CD4-positive, alpha-beta T cell treated with Interferon gamma for 1 hour (primary cell): ENCODE measurements around the gene CPEB4.
A peak's percentile ranks its signal among the peaks of the same experiment; 100 is the strongest.

ENCODE experiments used
- DNase-seq: peaks from one replicate; pipeline ENCODE4 v3.0.0-alpha.2; 2020

Gene CPEB4

DNA sequence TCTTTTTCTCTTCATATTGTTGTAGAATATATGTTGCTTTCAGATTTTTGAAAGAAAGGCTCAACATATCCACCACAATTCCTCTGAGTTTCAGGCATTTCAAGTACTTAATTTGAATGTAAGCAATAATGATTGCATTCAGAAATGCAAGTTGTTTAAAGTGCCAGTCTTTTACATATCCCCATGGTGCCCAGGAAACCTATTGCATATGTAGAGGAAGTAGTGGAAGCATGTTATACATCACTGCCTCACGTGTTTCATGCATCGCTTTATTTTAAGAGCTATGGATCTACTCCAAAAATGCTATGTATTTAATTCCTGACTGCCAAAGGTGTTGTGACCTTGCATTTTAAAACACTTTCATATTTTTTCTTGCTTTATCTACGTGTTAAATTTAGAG is 28.1 kb downstream of the CPEB4 start:
- DNase-seq, result no peak

DNA sequence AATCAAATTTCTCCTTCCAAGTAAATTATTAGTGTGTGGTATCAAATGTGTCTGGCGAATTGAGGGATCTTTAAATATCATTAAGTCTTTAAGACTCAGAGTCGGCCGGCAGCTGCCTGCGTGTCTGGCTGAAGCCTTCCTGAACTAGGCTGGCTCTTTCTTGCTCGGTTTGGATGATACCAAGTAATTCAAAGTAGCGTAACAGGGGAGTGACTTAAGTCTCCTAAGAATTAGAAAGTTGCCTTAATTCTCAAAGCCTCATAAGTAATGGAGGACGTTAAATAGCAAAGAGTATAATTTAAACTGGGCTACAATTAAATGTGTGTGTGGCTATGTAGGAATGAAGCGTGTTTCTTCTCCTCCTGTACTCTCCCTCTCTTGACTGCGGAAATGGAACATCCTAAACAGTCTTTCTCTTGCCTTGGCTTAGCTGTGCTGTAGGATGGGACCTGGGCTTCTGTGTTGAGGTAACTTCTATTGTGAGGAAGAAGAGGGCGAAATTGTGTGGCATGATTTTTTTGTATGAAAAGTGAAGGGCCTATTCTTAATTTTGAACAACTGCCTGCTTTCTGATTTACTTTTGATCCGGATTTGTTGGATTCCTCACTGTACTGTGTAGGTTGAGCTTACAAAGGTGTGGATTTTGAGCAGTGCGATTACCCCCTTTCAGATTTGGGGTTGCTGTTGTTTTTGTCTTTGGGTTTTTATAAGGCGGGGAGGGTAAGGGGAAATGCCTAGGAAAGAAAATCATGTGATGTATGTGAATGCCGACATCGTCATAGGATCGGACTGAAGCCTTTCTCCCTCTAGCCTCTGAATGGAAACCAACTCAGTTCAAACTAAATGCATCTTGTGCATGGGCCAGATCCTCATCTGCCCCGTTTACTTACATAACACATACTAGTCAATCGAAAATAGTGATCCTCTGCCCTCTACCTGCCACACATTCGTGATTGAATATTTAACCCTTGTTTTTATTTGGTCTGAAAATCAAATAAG is 29.9 kb downstream of the CPEB4 start:
- DNase-seq, result peak; percentile 57

DNA sequence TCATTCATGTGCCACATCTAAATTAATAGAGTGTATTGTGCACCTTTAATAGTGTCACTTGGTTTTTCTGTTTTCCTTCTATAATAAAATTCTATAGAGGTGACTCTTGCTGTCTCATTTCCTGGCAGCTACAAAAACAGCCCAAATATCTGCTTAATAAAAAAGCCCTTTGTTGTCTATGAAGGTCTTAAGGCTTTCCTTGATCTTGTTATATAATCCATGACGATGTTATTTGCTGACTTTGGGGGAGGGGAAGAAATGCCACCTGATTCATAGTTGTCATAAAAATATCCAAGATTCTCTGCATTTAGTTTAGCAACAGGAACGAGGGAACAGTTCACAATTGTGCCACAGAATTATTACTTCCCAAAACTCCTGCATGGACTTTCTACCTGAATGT is 31.3 kb downstream of the CPEB4 start:
- no peak for DNase-seq

DNA sequence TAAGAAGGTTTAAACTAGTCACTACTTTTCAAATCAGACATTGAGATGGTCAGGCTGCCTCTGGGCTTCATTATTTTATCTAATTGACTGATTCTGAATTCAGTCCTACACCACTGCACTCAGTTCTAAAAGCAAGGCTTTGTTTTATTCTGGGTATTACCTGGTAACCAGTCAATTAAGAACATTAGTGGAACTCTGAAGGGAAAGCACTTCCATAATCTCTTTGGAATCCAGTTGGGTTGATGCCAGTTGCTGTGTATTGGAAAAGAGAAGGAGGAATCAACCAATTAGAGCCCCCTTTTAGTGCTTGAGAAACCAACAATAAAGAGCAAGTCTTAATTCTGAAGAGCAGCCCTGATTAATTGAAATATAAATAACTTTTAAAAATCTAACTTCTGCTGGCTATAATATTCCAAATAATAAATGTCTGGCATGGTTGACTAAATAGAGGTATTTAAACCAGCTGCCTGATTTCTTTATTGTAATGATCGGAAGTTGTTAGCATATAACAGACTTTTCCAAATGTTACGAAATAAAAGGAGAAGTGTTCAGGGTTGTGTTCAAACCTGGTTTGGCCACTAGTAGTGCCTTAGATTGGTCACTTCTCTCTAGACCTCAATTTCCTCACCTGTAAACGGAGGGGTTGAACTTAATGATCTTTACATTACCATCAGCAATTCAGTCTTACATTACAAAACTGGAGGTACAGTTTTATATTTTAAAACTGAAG is 32.0 kb downstream of the CPEB4 start:
- no peak for DNase-seq

DNA sequence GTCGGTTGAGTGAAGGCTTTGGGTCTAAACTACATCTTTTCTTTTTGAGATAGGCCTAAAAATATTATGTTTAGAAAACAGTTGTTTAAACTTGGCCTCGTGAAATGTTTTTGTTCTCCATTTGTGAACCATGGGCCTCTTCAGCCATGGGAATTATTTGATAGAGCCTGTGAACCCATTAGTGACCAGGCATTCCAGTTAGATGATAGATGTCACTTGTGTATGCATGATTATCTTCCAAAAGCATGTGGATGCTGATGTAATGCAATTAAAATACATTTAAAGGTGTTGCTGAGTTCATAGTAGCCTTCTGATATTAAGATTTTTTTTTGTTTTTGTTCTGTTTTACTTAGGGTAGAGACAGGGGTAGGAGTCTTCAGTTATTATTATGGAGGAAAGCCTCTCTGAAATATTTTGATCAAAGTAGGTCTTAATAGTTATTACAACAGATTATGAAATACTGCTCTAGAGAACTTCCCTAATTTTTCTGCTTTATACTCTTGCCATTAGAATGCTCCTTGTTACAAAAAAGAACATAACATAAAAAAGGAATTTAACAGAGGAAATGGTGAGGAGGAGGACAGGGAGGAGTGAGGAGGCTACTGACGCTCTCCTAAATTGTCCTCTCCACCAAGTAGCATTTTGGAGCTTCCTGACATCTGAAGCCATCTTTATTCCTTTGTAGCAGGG is 32.9 kb downstream of the CPEB4 start:
- no peak for DNase-seq

DNA sequence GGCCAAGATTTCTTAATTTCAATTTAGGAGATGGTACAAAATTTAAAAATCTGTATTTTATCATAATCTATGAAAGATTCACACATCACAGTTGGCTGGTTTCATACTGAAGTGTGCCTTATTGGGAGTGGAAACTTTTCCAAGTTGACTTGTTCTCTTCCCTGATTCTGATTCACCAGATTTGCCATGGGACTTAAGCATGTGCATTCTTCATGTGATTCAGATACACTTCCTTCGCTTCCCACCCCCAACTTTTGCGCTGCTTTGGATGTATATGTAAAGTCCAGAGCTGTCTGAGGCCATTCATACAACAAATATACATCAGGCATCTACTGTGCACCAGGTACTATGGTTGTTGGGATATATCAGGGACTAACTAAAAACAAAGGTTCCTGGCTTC is 34.4 kb downstream of the CPEB4 start:
- DNase-seq, result no peak

DNA sequence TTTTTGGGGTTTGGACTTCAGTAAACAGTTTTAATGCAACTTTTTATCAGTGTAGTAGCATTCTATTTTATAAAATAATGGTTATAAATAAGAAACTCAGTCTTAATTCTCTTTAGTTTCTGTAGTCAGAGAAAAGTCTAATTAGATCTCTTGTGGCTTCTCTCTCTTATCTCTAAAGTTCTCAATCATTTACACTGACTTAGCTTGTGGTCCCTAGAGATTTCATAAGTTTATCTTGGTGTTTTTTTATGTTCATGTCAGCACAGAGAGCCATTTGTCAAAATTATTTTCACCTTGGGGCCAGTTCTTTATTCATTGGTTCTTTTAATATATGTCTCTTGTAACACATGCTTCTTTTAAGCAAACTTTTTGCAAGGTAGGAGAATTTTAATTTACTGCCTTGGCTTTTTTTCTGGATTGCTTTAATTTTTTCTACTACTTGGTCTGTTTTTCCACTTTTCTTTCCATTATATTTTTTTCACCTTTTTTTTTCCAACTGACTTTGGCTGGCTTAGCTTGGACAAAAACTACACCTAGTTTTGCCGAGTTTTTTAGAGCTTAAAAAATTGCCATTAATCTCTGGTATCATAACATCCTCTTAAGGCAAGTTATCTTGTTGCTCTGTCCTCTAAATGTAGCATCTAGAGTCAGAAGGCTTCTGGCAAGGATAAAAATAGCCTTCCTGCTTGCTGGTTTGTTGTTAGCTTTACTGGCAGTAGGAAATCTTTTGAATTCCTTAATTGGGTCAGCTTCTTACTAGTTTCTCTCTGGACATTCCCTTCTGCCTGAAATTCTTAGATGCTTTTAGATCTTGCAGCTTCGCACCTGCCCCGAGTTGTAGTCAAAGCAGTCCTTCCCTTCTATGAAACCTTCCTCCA is 35.3 kb downstream of the CPEB4 start:
- DNase-seq, result no peak

DNA sequence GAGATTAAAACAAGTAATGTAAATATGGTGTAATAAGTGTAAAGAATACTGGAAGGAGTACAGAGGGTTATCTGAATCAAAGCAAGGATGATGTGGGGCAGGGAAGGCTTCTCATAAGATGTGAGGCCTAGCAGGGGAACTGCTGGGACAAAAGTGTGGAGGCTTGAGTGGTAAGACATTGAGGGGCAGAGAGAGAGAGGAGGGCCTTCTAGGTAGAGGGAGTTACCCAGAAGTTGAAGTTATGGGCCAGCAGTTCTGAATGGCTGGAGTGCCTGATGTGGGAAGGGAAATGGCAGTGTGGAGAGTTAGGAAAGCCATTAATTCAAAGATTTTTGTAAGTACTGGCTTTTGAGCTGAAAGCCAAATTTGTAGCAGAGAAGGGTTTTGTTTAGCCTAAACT is 36.8 kb downstream of the CPEB4 start:
- no peak for DNase-seq

DNA sequence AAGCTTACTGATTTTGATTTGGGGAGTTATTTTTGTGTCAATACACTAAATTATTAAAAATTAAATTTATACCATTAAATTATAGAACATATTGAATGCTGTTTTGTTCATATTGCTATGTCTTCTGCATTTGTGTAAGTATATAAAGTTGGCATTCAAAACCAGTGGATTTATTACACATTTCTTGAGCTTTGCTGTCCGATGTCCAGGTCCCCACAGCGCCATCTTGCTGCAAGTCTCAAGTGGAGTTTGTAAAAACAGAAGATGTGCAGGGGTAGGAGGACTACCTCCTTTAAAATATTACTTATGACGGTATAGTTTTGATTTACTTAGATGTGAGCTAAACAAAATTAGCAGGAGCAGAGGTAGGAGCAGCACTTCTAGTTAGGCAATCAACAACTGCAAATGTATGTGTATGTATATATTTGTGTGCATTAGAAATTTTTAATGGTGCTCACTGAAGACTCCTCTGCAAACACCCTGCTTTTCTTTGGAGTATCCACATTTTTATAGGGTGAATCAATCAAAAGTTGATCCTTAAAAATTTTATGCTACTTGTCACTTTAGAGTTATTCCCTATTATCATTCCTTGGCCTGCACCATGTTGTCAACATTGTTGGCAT is 37.4 kb downstream of the CPEB4 start:
- DNase-seq, result peak; percentile 34

DNA sequence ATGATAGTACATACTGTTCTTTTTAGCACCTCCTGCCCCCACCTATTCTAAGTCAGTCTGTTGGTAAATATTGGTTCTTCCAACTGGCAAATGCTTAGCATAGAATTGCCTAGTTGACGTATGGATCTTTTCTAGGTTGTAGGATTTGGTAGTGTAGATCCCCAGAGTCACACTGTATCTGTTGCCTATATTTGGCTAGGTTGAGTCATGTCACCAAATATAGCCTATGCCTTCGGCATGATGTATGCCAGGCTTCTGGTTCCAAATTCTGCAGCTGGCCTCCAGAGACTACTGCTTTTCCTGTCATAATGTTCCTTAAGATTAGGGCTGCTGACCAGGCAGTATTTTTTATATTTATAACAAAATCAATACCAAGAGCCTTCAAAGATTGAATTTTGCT is 38.2 kb downstream of the CPEB4 start:
- DNase-seq, result no peak

DNA sequence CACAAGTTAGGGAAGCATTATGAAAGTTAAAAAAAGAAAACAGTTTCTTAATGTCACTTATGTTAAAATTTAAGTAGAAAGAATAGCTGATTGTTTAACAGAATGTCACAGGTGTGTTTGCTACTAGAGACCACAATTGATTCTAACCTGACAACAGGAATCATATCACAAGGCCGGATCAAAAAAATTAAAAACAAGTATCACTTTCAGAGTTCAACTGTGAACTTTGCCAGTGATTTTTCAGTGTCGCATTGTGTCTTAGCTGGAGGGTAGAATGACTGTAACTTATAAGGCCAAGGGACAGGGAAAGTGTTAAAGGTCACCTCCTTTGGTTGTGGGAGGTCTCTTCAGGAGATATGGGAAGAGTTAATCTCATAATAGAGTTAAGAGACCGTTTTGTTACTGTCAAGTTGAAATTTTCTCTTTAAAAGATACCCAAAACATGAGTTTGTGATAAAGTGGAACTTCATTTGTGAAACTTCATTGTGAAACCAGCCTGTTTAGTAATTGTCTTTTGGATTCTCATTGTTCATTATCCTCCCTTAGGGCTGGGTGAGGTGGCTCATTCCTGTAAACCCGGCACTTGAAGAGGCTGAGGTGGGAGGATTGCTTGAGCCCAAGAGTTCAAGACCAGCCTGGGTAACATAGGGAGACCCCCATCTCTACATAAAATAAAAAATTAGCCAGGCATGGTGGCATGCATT is 40.9 kb downstream of the CPEB4 start:
- DNase-seq, result no peak

DNA sequence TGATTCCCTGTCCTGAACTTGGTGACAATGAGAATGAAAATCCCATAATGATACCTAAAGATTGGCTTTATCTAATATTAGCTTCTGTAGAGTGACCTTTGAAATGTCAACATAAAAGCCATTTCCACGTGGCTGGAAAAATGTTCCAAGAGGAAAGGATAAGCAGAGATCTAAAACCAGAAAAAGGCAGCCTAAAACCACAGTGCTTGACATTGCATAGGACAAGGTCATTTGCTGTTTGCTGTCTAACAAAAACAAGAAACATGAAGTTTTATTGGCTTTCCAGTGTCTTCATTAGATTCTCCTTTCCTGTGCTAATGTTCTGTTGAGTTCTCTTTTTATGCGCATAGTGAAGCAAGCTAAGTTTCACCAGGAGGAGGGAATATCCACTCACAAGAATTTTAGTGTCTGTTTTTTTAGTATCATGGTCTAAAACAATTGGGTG is 44.6 kb downstream of the CPEB4 start:
- no peak for DNase-seq

DNA sequence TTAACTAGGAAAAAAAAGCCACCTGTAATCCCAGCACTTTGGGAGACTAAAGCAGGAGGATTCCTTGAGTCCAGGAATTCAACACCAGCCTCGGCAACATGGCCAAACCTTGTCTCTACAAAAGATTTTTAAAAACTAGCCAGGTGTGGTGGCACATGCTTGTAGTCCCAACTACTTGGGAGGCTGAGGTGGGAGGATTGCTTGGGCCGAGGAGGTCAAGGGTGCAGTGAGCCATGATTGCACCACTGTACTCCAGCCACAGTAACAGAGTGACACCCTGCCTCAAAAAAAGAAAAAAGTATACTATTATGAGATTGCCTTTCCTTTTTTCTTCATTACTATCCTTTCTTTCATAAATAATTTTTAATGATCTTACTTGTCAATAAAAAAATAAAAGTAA is 45.8 kb downstream of the CPEB4 start:
- no peak for DNase-seq

DNA sequence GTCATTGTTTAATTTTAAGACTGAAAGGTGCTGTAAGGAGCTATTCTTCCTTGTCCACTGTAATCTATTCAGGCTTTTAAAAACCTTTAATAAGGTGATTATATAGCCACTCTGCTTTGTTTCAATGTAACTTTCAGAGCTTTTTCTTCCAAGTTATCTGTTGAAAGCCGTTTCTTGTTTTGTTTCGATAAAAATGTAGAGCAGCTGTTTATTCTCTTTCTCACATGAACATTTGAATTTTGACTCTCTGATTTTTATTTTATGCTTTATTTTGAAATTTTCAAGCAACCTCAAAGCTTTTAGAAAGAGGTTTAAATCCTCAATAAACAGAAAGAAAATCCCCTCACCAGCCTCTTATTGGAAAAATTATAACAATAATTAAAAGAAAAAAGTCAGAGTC is 47.2 kb downstream of the CPEB4 start:
- DNase-seq, result no peak

DNA sequence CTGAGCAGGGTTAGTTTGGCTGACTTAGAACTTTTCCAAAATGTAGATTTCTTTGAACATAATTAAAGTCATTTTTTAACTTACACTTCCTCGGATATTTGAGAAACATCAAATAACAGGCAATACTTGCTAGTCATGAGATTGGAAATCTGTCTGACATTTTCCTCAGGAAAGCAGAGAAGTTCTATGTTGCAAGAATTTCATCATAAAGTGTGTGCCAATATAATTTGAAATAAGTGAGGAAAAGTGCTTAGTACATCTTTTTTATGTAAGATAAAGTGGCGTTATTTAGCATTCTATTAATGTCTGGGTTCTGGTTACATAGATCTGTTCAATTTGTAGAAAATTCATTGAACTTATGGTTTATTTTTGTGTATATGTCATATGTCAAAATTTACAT is 52.1 kb downstream of the CPEB4 start:
- no peak for DNase-seq

DNA sequence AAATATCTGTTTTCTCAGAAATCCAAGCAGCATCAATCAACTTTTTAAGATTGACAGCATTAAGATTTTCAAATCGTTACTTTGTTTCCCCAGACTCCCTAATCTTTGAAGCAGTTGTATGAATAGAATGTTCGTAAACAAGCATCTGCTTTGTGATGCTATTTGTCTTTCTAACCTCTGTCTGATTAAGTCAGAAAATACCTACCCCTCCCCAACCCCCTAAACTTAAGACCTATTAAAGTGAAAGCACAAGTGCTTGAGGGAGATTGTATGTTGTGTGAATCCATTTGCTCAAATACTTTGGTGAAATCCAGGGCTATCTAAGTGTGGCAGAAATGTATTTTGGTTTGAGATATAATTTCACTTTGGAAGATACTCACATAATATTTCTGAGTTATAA is 53.0 kb downstream of the CPEB4 start:
- DNase-seq, result no peak

DNA sequence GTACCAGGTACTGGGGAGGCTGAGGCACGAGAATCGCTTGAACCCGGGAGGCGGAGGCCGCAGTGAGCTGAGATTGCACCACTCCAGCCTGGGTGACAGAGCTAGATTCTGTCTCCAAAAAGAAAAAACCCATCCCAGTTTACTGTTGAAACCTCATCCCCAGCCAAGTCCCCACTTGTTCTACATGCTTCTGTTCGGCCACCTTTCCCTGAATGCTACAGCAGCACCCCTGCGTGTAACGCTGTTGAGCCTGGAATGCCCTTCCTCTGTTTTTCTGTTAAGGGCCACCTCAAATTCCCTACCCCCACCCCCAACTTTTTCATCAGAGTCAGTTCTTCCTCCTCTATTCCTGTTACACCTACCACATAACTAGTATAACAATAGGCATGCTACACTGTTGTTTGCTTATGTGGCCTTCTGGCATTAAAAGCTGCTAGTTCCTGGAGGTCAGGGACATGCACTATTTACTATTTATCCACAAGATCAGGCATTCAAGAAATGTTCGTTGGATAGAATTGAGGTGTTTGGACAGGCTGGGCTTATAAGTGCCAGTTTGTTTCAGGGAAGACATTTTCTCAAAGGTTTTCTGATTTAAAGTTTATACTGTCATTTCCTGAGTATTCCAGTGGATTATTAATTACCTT is 53.7 kb downstream of the CPEB4 start:
- no peak for DNase-seq

DNA sequence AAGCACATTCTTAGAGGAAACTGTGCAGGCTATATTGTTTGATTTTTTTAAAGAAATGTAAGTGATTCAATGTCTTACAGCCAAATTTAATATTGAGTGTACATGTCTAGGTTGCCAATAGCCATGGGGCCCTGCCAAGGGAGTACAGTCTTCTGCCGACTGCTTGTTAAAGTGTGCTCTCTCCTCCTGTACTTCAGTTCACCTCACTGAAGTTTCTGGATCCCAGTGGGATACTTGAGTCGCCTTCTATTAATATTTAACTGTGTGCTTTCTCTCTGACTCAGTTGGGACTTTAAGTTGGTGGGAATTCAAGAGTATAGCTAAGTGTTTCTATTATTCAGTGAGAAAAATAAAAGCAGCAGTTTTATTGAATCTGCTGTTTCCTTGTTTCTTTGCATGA is 56.4 kb downstream of the CPEB4 start:
- no peak for DNase-seq

DNA sequence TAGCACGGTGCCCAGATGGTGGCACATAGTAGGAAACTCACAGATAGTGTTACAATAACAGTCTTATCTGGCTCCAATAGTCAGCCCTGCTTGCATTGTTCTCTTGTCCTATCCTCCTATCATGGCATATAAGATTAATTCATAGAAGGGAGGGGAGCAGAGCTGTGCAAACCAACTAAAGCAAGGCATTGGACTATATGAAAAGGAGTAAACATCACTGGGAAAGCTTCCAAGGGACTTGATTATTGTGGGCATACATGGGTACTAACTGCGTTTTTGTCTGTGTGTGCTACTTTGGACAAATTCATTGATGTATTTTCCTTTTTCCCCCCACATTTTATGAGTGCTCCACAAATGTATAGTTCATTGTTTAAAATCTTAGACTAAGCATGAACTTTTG is 57.0 kb downstream of the CPEB4 start:
- DNase-seq, result no peak

DNA sequence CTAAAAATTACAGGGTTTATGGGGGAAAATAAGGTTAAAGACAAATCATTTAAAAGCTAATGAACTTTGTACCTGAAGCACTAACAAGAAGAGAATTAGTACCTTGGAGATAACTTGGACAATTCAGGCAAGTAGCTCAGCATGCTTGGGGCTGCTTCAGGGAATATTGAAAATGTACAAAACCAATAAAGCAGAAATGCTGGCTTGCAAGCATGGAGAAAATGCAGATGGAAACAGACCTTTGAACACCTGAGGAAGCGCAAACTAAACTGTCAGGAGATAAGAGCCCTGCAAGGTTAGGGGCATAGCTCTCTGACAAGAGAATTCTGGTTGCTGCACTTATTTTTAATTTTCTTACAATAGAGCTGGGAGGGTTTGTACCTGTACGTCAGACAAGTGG is 58.2 kb downstream of the CPEB4 start:
- DNase-seq, result no peak

DNA sequence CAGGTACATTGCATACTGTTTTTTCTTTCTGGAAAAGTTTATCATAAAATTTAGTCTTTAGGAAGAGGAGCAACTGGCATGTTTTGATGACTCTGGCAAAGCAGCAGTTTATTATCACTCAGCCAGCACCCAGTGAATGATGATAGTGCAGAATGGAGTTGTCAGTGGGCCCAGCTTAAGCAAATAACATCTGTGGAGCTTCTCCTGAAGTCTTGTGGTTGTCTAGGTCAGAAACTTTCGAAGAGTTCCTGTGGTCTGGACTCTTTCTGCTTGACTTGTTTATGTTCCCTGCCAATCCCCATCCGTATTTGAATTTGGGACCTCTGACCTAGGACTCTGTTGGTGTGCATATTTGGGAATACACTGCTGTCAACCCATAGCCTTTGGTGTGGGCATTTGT is 62.7 kb downstream of the CPEB4 start:
- no peak for DNase-seq
